ENCODE results near the gene RAB38. TPM values are rescaled to one million over a fixed set of nuclear protein-coding genes. Genes with fewer than 3 reads are reported as not detected.

The RAB38 gene
- total and polyA plus RNA-seq, 12 donors: 0.31 to 1.6 (median 0.44) TPM; not detected in 3

DNA sequence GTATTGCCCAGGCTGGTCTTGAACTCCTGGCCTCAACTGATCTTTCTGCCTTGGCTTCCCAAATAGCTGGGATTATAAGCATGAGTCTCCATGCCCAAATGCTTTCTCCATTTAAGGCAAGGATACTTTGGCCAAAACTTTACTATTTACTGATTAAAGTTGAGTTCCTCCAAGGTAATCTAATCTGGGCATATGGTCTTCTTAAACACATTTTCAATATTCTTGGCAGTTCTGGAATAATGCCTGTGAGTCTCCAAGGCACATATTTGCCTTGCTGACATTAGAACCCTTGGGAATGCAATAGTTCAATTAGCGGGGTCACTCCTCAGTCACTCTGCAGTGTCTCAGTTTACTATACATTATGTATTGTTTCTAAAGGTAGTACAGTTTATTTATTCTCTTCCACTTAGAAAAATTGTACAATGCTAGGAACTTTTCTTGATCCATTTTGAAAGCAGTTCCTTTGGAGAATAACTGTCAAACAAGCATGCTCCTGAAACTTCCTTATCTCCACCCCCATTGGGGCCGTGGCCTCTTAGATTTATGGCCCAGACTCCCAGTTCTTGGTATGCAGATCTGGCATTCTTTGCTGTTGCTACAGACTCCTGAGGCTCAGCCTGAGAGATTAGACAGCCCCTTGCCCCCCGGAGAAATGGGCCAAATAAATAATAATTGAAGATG lies 13.1 kb upstream of the RAB38 start:
- intact Hi-C loops (cut with DNase I): loop anchor here in 2 of 10 donors (5.0 to 10.0 kb wide), 2 partner anchors 51 to 96 kb away; no protein-coding TSS in a partner anchor
- 30 to 39% methylated on average over 3 of the region's 3 CpGs for WGBS, 2 donors
- Histone ChIP-seq H3K27me3 (no peaks in the 10 kb centered on the region), H3K9me3 (peaks cover 0 to 11% (median 0%) of the 10 kb centered on the region in 11 donors), H3K27ac (no peak overlapping the region), H3K36me3 (no peaks in the 10 kb centered on the region), H3K4me1 (no peaks in the 10 kb centered on the region), H3K4me3 (no peak overlapping the region)
- TF ChIP-seq, protein P1, sequence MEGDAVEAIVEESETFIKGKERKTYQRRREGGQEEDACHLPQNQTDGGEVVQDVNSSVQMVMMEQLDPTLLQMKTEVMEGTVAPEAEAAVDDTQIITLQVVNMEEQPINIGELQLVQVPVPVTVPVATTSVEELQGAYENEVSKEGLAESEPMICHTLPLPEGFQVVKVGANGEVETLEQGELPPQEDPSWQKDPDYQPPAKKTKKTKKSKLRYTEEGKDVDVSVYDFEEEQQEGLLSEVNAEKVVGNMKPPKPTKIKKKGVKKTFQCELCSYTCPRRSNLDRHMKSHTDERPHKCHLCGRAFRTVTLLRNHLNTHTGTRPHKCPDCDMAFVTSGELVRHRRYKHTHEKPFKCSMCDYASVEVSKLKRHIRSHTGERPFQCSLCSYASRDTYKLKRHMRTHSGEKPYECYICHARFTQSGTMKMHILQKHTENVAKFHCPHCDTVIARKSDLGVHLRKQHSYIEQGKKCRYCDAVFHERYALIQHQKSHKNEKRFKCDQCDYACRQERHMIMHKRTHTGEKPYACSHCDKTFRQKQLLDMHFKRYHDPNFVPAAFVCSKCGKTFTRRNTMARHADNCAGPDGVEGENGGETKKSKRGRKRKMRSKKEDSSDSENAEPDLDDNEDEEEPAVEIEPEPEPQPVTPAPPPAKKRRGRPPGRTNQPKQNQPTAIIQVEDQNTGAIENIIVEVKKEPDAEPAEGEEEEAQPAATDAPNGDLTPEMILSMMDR (IDR thresholded peaks at IDR 0.05): no peak
- ATAC-seq (peak in 1 of 8 donors; percentile 34), DNase-seq (no peak)

DNA sequence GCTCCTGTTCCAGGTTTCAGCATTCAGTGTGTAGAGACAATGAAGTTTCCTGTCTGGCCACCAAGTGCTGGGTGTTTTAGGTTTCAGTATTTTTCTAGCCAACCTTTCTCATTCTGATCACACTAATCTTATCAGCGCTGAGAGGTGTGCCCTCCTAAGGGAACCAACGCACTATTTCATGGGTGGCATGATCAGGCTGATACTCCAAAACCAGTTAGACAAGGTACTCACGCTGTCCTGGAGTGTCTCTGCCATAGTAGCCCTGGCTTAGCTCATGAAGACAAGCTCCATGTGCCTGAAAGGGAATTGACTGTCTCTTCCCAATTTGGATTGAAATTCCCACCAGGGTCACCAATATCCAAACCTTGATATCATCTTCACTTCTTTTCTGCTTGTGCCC lies 8.0 kb upstream of the RAB38 start:
- peaks cover 0 to 11% (median 0%) of the 10 kb centered on the region in 11 donors for H3K9me3 ChIP-seq
- intact Hi-C loops (cut with DNase I): loop anchor here in 1 of 10 donors (10.0 kb wide), 1 partner anchor 102 kb away; no protein-coding TSS in a partner anchor
- H3K27ac ChIP-seq: no peak overlapping the region
- H3K27me3 ChIP-seq: no peaks in the 10 kb centered on the region
- WGBS, 2 donors: 74 to 83% methylated on average over 3 of the region's 3 CpGs
- no peak overlapping the region for H3K4me3 ChIP-seq
- no peaks in the 10 kb centered on the region for H3K4me1 ChIP-seq
- DNase-seq (no peak), ATAC-seq (no peak)
- TF ChIP-seq, protein P1 (IDR thresholded peaks at IDR 0.05): no peak
- no peaks in the 10 kb centered on the region for H3K36me3 ChIP-seq

DNA sequence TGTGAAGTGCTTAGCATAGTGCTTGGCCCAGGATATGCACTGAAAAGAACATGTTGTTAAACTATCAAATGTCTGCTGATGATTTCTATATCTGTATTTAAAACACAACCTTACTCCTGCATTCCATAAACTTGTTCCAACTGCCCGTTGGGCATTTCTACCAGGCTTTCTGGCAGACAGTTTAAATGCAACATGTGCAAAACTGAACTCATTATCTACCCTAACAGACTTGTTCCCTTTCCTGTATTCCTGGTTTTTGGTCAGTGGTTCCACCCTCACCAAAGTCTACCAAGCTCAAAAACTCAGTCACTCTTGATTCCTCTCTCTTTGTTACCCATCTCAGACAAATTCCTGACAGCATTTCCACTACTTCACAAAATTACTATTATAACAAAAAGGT lies 6.5 kb upstream of the RAB38 start:
- ATAC-seq: no peak
- intact Hi-C loops (cut with DNase I): loop anchor here in 1 of 10 donors (10.0 kb wide), 1 partner anchor 103 kb away; no protein-coding TSS in a partner anchor
- WGBS, 2 donors: 28% methylated on average over 1 of the region's 1 CpG

DNA sequence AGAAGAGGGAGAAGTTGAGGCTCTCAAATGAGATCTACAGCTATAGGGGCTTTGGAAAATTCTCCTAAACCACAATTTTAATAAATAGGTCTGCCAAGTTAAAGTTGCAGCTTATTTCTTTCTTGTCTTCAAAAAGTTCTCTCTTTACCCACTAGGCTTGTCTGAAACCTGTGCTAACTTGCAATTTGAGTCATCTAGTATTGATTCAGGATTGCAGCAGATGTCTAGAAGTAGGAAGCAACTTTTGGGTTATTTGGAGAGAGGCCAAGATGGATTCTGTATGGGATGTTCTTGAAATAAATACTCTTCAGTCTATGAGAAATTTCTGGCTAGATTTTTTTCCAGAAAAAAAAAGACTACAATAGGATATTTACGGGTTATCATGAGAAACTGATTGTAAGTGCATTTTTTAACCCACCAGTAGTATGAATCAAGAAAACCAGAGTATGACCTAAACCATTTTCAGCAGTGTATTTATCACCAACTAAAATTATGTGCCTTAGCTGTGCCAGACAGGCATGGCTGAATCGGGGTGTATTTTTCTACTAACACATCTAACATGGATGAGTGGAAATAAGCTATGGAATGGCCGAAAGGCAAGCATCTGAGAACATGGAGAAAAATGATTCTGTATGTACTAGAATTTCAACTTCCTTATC lies 4.9 kb upstream of the RAB38 start:
- no peak overlapping the region for H3K4me3 ChIP-seq
- TF ChIP-seq, protein P1 (IDR thresholded peaks at IDR 0.05): no peak
- ATAC-seq (no peak), DNase-seq (no peak)
- H3K36me3 ChIP-seq: no peaks in the 10 kb centered on the region
- intact Hi-C loops (cut with DNase I): loop anchor here in 2 of 10 donors (5.0 to 10.0 kb wide), 2 partner anchors 105 to 813 kb away; no protein-coding TSS in a partner anchor
- H3K27ac ChIP-seq: no peak overlapping the region
- H3K9me3 ChIP-seq: no peaks in the 10 kb centered on the region
- 73 to 80% methylated on average over 3 of the region's 3 CpGs for WGBS, 2 donors
- peaks cover 0 to 5% (median 0%) of the 10 kb centered on the region in 7 donors for H3K27me3 ChIP-seq
- peaks cover 0 to 8% (median 3%) of the 10 kb centered on the region in 9 donors for H3K4me1 ChIP-seq

More for the DNA sequence above, 6.5 kb upstream of the RAB38 start:
- Histone ChIP-seq H3K27ac (no peak overlapping the region), H3K9me3 (peaks cover 0 to 8% (median 0%) of the 10 kb centered on the region in 11 donors), H3K27me3 (no peaks in the 10 kb centered on the region), H3K4me1 (no peaks in the 10 kb centered on the region), H3K4me3 (no peak overlapping the region), H3K36me3 (no peaks in the 10 kb centered on the region)
- TF ChIP-seq, protein P1 (IDR thresholded peaks at IDR 0.05): no peak
- DNase-seq: no peak

Data from heart right ventricle (tissue), 16 donors.